22Rv1 (cell line): Measurements from ENCODE around the gene LARP1.

Source experiments
- H3K27ac ChIP-seq: fragments of 450-650 bp; 2 replicates; pipeline ENCODE4 v1.5.1; 2017
- ZFX ChIP-seq: fragments of 450-650 bp; IDR thresholded peaks from 2 replicates; pipeline ENCODE4 v1.6.1; 2017; ENCODE audit warnings: antibody characterized with exemption, borderline replicate concordance
- TF ChIP-seq, protein P1 (sequence below): fragments of 450-650 bp; IDR thresholded peaks from 2 replicates; pipeline ENCODE4 v1.5.1; 2017; ENCODE audit warnings: mild to moderate bottlenecking

LARP1 gene

DNA sequence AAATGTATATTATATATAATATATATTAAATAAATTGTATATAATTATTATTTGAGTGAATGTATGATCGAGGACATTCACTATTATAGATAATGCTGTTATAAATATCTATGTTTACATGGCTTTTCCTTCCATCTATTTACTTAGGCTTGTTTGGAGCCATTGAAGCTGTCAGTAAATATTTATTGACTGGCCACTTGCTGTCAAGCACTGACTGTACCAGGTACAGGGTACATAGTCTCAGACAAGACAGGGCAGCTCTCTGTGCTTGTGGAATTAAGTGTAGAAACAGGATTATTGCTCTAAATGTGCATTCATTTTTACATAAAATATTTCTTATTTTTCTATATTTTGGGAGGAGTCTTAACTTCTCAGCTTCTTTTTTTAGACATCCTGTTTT is 78.9 kb downstream of the LARP1 start:
- peak overlapping the region; percentile 71 for H3K27ac ChIP-seq

DNA sequence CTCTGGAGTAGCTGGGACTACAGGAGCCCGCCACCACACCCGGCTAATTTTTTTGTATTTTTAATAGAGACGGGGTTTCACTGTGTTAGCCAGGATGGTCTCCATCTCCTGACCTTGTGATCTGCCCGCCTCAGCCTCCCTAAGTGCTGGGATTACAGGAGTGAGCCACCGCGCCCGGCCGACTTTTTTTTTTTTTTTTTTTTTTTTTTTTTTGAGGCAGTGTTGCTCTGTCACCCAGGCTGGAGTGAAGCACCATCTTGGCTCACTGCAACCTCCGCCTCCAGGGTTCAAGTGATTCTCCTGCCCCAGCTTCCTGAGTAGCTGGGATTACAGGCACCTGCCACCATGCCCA is 80.5 kb downstream of the LARP1 start:
- H3K27ac ChIP-seq: peak overlapping the region; percentile 71; the same call in 1 of the 2 replicates

More for the DNA sequence above, 78.9 kb downstream of the LARP1 start:
- no peak for TF ChIP-seq ZFX

DNA sequence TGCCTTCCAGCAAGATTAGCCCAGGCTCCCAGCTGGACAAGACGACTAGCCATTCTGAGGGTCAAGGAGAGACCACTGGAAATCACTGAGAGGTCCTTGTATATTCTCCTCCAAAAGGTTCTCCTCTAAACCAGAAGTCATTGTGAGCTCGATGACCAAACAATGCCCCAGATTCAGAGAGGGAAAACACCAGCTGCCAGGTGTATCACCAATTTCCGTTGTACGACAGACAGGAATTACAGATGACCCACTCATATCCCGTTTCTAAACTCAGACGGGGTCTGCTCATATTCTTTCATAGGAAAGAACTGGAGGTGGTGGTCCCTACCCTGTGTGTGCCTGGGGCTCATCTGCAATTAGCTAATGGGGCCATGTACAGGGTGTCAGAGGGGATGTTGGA is 81.0 kb downstream of the LARP1 start:
- TF ChIP-seq ZFX: no peak
- TF ChIP-seq, protein P1, sequence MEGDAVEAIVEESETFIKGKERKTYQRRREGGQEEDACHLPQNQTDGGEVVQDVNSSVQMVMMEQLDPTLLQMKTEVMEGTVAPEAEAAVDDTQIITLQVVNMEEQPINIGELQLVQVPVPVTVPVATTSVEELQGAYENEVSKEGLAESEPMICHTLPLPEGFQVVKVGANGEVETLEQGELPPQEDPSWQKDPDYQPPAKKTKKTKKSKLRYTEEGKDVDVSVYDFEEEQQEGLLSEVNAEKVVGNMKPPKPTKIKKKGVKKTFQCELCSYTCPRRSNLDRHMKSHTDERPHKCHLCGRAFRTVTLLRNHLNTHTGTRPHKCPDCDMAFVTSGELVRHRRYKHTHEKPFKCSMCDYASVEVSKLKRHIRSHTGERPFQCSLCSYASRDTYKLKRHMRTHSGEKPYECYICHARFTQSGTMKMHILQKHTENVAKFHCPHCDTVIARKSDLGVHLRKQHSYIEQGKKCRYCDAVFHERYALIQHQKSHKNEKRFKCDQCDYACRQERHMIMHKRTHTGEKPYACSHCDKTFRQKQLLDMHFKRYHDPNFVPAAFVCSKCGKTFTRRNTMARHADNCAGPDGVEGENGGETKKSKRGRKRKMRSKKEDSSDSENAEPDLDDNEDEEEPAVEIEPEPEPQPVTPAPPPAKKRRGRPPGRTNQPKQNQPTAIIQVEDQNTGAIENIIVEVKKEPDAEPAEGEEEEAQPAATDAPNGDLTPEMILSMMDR: no peak
- no peak overlapping the region for H3K27ac ChIP-seq

DNA sequence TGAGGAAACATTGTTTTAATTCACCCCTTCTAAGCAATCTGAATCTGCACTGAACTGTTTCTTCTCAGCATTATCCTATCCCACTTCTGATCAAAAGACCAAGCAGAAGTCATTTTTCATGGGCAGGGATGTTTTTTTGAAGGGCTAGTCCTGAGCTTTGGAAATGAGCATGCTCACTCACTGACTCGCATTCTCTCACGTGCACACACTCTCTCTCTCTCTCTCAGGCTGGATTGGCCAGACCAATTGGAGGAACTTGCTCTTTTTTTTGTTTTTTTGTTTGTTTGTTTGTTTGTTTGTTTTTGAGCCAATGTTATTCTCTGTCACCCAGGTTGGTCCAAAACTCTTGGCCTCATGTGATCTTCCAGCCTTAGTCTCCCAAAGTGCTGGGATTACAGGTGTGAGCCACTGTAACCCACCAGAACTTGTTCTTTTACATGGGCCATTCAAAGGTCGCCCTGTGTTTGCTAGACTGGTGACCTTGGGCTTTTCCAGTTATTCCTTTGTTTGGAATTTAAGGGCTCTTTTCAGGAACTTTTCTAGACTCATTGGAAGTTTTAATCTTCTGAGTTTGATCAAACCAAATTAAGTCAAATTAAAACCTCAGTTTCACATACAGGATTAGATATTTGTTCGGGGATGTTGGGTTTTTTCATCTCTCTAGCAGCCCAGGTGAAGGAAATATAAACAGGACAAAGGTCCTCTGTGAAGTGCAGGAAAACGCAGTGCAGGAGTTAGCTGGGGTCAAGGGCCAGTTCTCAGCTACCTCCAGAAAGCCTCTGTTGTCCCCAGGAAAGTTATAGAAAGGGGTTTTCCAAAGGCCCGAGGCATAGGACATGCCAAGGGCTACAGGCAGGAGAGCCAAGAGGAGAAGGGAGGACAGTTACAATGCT is 82.1 kb downstream of the LARP1 start:
- no peak overlapping the region for H3K27ac ChIP-seq
- no peak for TF ChIP-seq ZFX
- TF ChIP-seq, protein P1: no peak

DNA sequence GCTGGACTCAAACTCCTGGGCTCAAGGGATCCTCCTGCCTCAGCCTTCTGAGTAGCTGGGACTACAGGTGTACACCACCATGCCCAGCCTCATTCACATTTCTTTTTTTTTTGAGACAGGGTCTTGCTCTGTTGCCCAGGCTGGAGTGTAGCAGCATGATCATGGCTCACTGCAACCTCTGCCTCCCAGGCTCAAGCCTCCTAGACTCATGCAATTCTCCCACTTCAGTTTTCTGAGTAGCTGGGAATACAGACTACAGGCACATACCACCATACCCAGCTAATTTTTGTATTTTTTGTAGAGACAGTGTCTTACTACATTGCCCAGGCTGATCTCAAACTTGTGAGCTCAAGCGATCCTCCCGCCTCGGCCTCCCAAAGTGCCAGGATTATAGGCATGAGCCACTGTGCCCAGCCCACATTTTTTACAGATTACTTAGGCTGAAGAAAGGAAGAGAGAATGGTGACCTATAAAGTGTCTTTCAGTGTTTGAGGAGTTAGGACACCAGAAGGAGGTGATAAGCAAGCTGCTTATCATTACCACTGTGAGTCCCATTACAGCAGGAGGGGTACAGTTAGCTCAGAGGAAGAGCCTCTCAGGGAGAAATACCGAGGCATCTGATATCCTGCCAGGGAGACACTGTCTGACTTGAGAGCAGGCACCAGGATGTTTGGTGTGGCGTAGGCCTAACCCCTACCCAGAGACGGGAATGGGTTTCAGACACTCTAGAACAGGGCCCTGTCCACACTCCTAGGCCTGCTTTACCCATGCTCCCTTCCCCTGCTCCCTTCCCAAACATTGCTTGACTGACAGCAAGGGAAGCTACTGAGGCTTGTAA is 85.5 kb downstream of the LARP1 start:
- H3K27ac ChIP-seq: no peak overlapping the region
- TF ChIP-seq ZFX: no peak
- TF ChIP-seq, protein P1: no peak

DNA sequence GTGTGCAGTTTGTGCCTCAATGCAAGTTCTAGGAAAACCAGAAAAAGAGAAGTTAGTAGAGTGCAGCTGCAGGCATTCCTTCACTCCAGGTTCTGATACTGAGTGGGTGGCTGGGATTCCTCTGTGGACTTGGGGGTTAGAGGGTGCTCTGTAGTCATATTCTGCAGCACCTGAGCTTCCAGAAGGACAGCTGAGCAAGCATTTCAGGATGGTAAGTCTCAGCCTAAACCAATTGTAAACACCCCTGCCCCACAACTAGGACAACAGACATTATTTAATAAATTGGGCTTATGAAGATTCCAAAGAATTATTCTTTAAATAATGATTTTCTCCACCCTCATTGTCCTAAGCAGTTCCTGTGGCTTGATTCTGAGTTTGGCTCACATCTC is 86.1 kb downstream of the LARP1 start:
- no peak overlapping the region for H3K27ac ChIP-seq
- TF ChIP-seq, protein P1: no peak
- no peak for TF ChIP-seq ZFX

DNA sequence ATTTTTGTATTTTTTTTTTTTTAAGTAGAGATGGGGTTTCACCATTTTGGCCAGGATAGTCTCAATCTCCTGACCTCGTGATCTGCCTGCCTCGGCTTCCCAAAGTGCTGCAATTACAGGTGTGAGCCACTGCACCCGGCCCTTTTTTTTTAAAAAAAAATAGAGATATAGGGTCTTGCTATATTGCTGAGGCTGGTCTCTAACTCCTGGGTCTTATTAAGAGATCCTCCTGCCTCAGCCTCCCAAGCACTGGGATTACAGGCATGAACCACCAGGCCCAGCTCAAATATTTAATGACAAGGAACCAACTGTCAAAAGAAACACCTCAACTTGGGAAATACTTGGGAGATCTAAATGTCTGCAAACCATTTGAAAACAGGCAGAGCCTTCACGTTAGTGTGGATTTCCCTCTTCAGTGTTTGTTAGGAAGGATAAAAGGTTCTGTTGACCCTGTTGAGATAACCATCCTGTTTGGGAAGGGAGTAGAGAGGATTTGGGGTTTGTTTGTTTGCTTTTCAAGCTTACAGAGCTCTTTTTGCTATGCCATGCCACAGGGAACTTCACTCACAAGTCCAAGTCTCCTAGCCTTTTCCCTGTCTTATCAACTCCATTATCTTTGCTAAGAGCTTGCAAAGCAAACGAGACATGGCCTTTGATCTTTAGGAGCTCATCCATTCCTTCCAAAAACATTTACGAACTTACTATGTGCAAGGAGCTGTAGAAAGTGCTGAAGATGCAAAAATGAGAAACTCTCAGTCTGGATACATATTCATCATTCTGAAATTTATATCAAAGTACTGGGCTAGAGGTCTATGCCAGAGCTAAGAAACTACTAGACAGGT is 87.7 kb downstream of the LARP1 start:
- peak overlapping the region; percentile 77 for H3K27ac ChIP-seq
- TF ChIP-seq, protein P1: no peak
- TF ChIP-seq ZFX: no peak
